Glutamatergic neuron (in vitro differentiated cells): Measurements from ENCODE around the gene SLC24A3. TPM values are rescaled to one million over a fixed set of nuclear protein-coding genes. Genes with fewer than 3 reads are reported as not detected.

Experiments used
- DNase-seq: peaks from one replicate; pipeline ENCODE4 v3.0.0; 2022
- H3K27ac Mint-ChIP-seq: one replicate; pipeline ENCODE4 v1.8.0; 2020; ENCODE audit warnings: mild to moderate bottlenecking, mixed read lengths, inconsistent platforms; ENCODE audit not compliant: unreplicated experiment
- H3K27me3 Mint-ChIP-seq: one replicate; pipeline ENCODE4 v1.8.0; 2020; ENCODE audit warnings: mild to moderate bottlenecking, moderate library complexity, mixed read lengths, inconsistent platforms; ENCODE audit not compliant: unreplicated experiment
- H3K36me3 Mint-ChIP-seq: one replicate; pipeline ENCODE4 v1.8.0; 2020; ENCODE audit warnings: mild to moderate bottlenecking, mixed read lengths, inconsistent platforms; ENCODE audit not compliant: unreplicated experiment
- H3K4me1 Mint-ChIP-seq: one replicate; pipeline ENCODE4 v1.8.0; 2020; ENCODE audit warnings: mild to moderate bottlenecking, low read depth, mixed read lengths, inconsistent platforms; ENCODE audit not compliant: unreplicated experiment
- H3K4me3 Mint-ChIP-seq: one replicate; pipeline ENCODE4 v1.8.0; 2020; ENCODE audit warnings: mild to moderate bottlenecking, mixed read lengths, inconsistent platforms; ENCODE audit not compliant: unreplicated experiment
- H3K9me3 Mint-ChIP-seq: one replicate; pipeline ENCODE4 v1.8.0; 2020; ENCODE audit warnings: mild to moderate bottlenecking, moderate library complexity, mixed read lengths, inconsistent platforms; ENCODE audit not compliant: unreplicated experiment
- CTCF ChIP-seq: fragments of 200-600 bp; sonication (generic); IDR thresholded peaks from one replicate; pipeline ENCODE4 v1.5.0; 2021; ENCODE audit not compliant: partially characterized antibody, unreplicated experiment
- total RNA-seq: library from RNA; stranded (reverse); fragmentation: NEBNext Ultra II Directional; extraction: Animal tissue kit (Norgen Biotek cat#: 25700); gene quantifications from one replicate; pipeline ENCODE4 v1.2.1, GENCODE V29; 2021; ENCODE audit not compliant: unreplicated experiment

The SLC24A3 gene
- total RNA-seq, 1 donor from 2014 or later = 9.7 TPM

GRCh38 chr20:19301142-19301541 is 88.7 kb downstream of the SLC24A3 start:
- H3K36me3 Mint-ChIP-seq = no peaks in the 10 kb centered on the region
- peaks cover 2% of the 10 kb centered on the region for H3K4me1 Mint-ChIP-seq
- no peak for DNase-seq
- no peak overlapping the region for H3K27ac Mint-ChIP-seq
- no peaks in the 10 kb centered on the region for H3K9me3 Mint-ChIP-seq
- TF ChIP-seq CTCF = no peak
- H3K4me3 Mint-ChIP-seq = no peak overlapping the region
- H3K27me3 Mint-ChIP-seq = no peaks in the 10 kb centered on the region

DNA sequence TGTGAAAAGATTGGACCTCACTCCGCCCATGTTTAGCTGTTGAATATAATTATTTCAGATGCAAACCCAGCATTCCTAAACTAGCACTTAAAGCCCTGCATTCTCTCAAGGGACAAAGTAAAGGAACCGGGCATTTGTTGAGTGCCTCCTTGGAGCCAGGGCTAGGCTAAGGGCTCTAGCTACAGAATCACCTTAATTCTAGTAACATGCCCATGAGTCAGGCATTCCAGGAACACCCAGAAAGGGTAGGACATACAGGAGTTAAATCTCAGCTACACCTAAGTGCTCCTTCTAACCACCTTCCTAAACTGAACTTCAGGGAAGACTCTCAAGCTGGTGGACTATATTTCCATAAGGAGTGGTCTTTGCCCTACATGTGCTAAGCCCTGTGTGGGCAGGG is 89.4 kb downstream of the SLC24A3 start:
- Mint-ChIP-seq H3K9me3 (no peaks in the 10 kb centered on the region), H3K4me1 (peaks cover 2% of the 10 kb centered on the region), H3K27ac (no peak overlapping the region), H3K27me3 (no peaks in the 10 kb centered on the region), H3K36me3 (peaks cover 5% of the 10 kb centered on the region), H3K4me3 (no peak overlapping the region)
- DNase-seq = no peak
- no peak for TF ChIP-seq CTCF

GRCh38 chr20:19302714-19303113 is 90.3 kb downstream of the SLC24A3 start:
- H3K36me3 Mint-ChIP-seq = peaks cover 5% of the 10 kb centered on the region

GRCh38 chr20:19304389-19304788 is 91.9 kb downstream of the SLC24A3 start:
- Mint-ChIP-seq H3K4me1 (peaks cover 2% of the 10 kb centered on the region), H3K27me3 (no peaks in the 10 kb centered on the region), H3K9me3 (no peaks in the 10 kb centered on the region), H3K36me3 (peaks cover 5% of the 10 kb centered on the region), H3K4me3 (no peak overlapping the region), H3K27ac (no peak overlapping the region)
- TF ChIP-seq CTCF = no peak
- DNase-seq = no peak

More at GRCh38 chr20:19302714-19303113, 90.3 kb downstream of the SLC24A3 start:
- TF ChIP-seq CTCF = no peak
- H3K4me3 Mint-ChIP-seq = no peak overlapping the region
- no peak for DNase-seq
- H3K4me1 Mint-ChIP-seq = peaks cover 2% of the 10 kb centered on the region
- no peaks in the 10 kb centered on the region for H3K9me3 Mint-ChIP-seq
- H3K27ac Mint-ChIP-seq = no peak overlapping the region
- H3K27me3 Mint-ChIP-seq = no peaks in the 10 kb centered on the region

DNA sequence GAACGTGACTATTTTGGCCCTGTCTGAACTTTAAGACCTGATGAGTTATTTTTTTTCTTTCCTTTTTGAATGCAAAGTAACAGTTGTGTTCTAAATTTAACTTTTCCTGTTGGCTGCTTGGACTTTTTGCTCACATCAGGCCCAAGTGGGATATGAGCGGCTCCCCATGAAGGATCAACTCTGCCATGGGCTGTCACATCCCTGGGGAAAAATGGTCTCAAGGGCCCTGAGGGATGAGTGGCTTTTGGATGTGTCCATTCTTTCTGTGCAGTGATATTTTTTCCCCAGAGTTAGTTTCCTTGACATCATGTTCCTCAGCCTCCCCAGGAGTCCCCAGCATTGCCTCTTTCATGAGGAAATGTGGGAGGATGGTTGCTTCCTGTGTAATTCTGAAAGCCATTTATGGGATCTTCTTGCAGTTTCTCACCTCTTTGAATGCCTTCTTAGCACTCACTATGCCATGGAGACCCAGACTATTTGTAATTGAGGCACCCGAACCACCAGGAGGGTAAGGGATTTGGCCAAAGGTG is 92.5 kb downstream of the SLC24A3 start:
- Mint-ChIP-seq H3K4me1 (peaks cover 2% of the 10 kb centered on the region), H3K36me3 (peaks cover 5% of the 10 kb centered on the region), H3K27ac (no peak overlapping the region), H3K4me3 (no peak overlapping the region), H3K27me3 (no peaks in the 10 kb centered on the region), H3K9me3 (no peaks in the 10 kb centered on the region)
- no peak for DNase-seq
- no peak for TF ChIP-seq CTCF
